SHP77 treated with DMSO at 0.1 percent for 48 hours (cell line): ENCODE measurements around the gene WWOX.

Experiments used
- DNase-seq: peaks from one replicate; lab custom pipeline; 2025; lab: John Stamatoyannopoulos, UW

WWOX gene

GRCh38 chr16:78105517-78105916, 6.1 kb downstream of the WWOX start:
- DNase-seq, result no peak

GRCh38 chr16:78106686-78107085, 7.2 kb downstream of the WWOX start:
- DNase-seq, result no peak

- no peak for DNase-seq
Measured at GRCh38 chr16:78108451-78108850, 9.0 kb downstream of the WWOX start.

GRCh38 chr16:78113258-78113657, 13.8 kb downstream of the WWOX start:
- no peak for DNase-seq

- no peak for DNase-seq
Measured at GRCh38 chr16:78115659-78116058, 16.2 kb downstream of the WWOX start.

DNA sequence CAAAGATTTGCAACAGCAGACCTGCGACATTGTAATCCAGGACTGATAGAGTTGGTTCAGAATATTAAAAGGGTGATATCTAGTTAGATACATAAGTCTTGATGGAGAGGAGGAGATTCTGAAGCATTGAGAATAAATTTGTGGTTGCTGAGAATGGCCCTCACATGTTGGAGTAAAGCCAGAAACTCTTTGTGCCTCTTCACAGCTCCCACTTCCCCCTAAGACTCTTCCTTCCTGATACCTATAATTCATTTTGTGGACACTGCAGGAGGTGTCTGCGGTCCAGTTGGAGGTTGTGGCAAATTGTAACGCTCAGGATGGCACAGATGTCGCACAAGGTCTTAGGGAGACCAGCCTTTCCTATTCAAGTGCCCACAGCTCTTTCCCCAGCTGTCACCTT, 17.5 kb downstream of the WWOX start:
- no peak for DNase-seq

DNA sequence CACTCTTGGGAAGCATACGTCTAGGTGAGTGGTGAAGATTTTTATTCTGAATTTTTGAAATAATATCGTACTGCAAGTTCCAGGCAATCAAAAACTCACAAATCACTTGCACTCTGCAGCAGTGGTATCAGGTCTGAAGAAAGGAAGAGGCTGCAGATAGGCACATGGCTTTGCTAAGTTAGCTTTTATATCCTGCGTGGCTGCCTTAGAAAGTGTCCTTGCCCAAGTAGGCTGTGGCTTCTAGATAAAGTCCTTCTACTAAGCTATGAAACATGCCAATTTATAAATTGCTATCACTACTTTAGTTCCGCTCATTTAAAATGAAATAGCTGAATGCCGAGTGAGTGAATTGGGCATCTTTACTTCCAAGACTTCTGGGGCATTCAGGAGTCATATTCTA, 17.9 kb downstream of the WWOX start:
- no peak for DNase-seq

DNA sequence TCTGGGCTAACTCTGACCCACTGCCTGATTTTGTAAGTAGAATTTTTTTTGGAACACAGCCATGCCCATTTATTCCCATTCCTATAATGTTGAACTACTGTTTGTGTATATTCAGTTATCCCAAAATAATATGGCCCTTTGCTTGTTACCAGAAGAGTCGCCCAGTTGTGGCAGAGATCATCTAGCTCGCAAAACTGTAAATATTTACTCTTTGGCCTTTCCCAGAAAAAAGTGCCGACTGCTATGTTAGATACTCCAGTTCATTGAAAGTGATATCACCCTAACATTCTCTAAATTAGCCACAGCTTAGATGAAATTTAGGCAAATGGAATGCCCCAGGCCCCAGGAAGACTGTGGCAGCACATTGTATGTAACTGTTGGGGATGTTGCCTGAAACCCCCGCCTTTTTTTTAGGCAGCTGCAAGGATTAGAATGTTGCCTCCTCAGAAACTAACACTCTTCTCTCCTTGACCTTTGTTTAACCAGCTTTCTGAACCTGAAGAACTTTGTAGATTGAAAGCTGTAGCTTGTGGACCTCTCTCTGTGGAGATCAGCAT, 19.1 kb downstream of the WWOX start:
- no peak for DNase-seq

GRCh38 chr16:78122774-78123315, 23.4 kb downstream of the WWOX start:
- DNase-seq, result peak; percentile 92

DNA sequence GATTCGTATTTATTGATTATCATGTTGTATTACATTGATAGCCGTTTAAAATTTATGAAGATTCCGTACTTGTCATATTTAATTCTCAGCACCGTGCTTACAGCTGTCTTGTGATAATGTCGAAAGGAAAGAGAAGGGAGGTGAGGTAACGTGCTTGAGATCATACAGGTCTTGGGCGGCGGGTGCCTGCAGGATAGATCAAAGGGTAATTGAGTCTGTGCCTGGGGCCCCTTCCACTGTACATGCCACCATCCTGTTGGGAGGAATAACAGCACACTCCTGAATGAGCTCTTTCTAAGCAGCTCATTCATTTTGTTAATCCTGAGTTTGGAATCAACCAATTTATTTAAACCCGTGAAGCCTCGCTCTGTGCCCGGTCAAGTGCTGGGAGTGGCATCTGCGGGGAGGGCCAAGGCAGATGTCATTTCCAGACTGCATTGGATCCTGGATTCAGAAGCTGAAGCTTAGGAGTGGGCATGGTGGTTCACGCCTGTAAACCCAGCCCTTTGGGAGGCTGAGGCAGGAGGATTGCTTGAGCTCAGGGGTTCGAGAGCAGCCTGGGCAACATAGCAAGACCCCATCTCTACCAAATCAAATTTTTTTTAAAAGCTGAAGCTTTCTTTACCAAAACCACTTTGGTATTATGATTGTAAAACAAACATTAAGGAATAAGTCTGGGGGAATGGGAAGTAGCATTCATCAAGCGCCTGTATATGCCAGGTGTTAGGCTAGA, 25.8 kb downstream of the WWOX start:
- no peak for DNase-seq

- DNase-seq, result no peak
Measured at GRCh38 chr16:78126662-78127061, 27.2 kb downstream of the WWOX start.

- DNase-seq, result no peak
Measured at GRCh38 chr16:78127130-78127529, 27.7 kb downstream of the WWOX start.

GRCh38 chr16:78128913-78129312, 29.5 kb downstream of the WWOX start:
- DNase-seq, result no peak

DNA sequence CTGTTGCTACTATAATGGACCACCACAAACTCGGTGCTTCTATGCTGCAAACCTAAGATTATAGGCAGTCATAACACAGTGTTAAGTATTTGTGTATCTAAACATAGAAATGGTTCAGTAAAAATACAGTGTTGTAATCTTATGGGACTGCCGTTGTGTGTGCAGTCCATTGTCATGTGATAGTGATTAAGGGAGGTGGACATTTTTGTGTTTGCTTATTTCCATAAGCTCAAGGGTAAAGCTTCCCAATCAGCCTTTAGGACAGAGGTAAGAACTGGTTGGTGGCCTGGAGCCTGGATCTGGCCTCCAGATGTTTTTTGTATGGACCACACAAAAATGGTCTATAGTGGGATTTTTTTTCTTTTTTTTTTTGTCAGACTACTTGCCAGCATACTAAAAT, 29.9 kb downstream of the WWOX start:
- DNase-seq, result no peak

GRCh38 chr16:78130083-78130608, 30.7 kb downstream of the WWOX start:
- DNase-seq, result no peak

DNA sequence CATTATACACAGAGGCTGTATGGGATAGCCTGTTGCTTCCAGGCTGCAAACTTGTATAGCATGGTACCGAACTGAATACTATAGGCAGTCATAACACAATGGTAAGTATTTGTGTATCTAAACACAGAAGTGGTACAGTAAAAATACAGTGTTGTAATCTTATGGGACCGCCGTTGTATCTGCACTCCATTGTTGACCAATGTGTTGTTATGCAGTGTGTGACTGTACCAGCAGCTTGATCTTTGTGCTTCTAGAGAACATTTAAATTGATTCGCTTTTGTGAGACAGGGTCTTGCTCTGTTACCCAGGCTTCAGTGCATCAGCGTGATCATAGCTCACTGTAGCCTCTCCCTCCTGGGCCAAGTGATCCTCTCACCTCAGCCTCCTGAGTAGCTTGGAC, 31.5 kb downstream of the WWOX start:
- no peak for DNase-seq

DNA sequence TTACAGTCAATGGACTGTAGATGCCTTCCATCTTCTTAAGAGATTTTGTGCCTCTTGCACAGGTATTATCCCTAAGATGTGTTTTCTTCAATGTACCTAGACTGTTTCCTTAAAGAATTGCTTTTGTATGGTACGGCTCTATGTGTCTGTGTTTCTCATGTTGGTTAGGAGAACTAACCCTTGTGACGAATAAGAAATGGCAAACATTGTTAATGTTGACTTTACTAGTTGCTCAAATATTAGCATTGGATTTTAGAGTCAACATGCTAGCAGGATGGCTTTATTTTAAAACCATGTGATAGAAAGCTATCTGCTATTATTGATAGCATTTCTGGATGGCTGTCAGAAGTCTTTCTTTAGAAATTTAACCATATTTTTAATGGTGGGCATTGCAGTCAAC, 34.5 kb downstream of the WWOX start:
- peak; percentile 58 for DNase-seq

GRCh38 chr16:78134944-78135619, 35.6 kb downstream of the WWOX start:
- peak; percentile 92 for DNase-seq

DNA sequence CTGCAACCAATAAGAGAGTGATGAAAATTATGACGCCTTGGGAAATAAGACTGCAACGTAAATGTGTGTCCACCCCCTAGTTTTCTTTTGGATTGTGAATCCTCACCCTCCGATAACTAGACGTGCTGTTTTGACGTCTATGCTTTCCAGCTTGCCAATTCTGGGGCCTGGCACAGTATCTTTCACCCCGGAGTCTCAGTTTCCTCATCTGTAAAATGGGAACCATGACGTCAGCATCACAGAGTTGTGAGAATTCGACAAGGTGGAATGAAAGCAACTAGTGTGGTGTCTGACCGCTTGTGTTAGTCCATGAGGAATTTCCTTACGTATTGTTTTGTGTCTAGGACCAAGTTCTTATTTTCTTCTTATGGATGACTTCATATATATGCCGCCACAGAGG, 37.7 kb downstream of the WWOX start:
- no peak for DNase-seq

DNA sequence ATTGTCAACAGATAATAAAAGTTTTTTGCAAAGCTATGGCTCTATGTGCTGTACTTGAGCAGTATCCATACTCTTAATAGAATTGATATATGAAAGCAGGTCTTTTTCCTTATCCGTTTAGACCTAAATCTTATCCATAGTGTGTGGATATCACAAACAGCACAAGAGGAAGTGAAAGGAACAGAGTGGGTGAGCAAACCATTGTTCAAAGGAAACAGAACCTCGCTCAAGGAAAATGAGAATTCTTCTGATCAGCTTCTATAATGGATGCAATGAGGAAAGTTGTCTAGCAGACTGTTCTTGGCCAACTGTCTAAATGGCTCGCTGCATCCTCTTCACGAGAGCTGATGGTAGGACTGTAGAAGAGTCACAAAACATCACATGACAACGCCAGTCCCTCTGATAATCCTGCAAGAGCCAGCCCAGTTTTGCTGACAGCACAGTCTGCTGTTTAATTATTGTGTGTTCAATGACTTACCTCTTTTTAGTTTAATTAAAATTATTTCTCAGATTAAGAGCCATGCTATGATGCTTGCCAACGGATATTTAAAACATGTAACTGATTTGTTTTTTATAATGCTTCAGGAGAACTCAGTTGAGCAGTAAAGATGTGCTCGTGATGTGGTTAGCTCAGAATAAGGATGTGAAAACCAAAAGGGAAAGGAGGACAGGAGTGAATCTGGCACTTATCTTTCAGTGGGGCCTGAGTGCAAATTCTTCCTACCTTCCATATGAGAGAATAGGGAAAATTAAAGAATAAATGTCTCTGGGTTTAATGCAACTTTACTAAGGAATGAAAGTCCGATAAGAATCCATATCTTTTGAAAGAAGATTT, 38.5 kb downstream of the WWOX start:
- no peak for DNase-seq

DNA sequence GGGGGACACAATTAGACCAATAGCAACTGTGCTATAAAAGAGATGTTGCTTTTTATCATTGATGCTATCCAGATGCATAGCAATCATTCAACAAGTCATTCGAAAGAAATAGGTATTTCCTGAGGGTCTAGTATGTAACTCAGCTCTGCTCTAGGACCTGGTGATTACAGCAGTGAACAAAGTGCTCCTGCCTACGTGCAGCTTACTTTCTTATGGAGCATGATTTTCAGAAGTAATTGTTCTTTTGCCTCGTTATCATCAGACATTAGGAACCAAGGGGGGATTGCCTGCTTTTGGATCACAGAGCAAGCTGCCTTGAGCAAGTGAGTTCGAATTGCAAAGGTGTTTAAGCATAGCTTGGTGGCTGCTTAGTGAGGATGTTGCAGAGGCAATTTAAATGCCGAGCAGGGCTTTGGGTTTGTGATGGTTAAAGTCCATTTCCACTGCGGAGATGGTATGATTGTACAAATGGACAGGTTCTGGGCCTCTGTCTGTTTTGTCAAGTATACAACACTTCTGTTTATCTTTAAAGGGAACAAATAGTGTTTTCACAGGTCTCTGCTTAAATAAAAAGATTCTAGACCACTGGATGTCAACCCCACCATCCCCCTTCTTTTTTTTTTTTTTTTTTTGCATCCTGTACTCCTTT, 41.5 kb downstream of the WWOX start:
- DNase-seq, result no peak

- no peak for DNase-seq
Measured at GRCh38 chr16:78142788-78143187, 43.3 kb downstream of the WWOX start.
